Superior temporal gyrus (tissue), 1 donor: ENCODE data around the gene FAM3B.

Source experiments
- DNase-seq: peaks from one replicate; pipeline ENCODE4 v3.0.0-alpha.2; 2016; ENCODE audit errors: extremely low spot score

Gene FAM3B

GRCh38 chr21:41367945-41368734, 51.5 kb downstream of the FAM3B start:
- no peak for DNase-seq

- no peak for DNase-seq
Observed at GRCh38 chr21:41368735-41369104, 52.1 kb downstream of the FAM3B start.

GRCh38 chr21:41369105-41369919, 52.7 kb downstream of the FAM3B start:
- DNase-seq, result no peak

GRCh38 chr21:41369920-41370839, 53.6 kb downstream of the FAM3B start:
- DNase-seq, result no peak

GRCh38 chr21:41370840-41371684, 54.5 kb downstream of the FAM3B start:
- DNase-seq, result no peak

GRCh38 chr21:41371685-41372030, 55.1 kb downstream of the FAM3B start:
- DNase-seq, result no peak

GRCh38 chr21:41373253-41373652, 56.7 kb downstream of the FAM3B start:
- no peak for DNase-seq

GRCh38 chr21:41373763-41374162, 57.2 kb downstream of the FAM3B start:
- no peak for DNase-seq

GRCh38 chr21:41374177-41374712, 57.6 kb downstream of the FAM3B start:
- no peak for DNase-seq

GRCh38 chr21:41374867-41375533, 58.4 kb downstream of the FAM3B start:
- DNase-seq, result no peak

GRCh38 chr21:41375875-41376274, 59.3 kb downstream of the FAM3B start:
- no peak for DNase-seq

GRCh38 chr21:41377715-41378114, 61.1 kb downstream of the FAM3B start:
- DNase-seq, result no peak

- no peak for DNase-seq
Observed at GRCh38 chr21:41378849-41379248, 62.2 kb downstream of the FAM3B start.

GRCh38 chr21:41379901-41380300, 63.3 kb downstream of the FAM3B start:
- no peak for DNase-seq

- no peak for DNase-seq
Observed at GRCh38 chr21:41381731-41382130, 65.1 kb downstream of the FAM3B start.

- no peak for DNase-seq
Observed at GRCh38 chr21:41387042-41387819, 70.6 kb downstream of the FAM3B start.

- DNase-seq, result no peak
Observed at GRCh38 chr21:41387824-41388223, 71.2 kb downstream of the FAM3B start.

- DNase-seq, result no peak
Observed at GRCh38 chr21:41388259-41388658, 71.7 kb downstream of the FAM3B start.

GRCh38 chr21:41390043-41390639, 73.5 kb downstream of the FAM3B start:
- DNase-seq, result no peak
